Activated CD4-positive, CD25-positive, alpha-beta regulatory T cell (primary cell): ENCODE data around the gene FNDC3B.

Experiments used
- DNase-seq, 4 experiments: peaks; one replicate each; lab custom pipeline; 2025; lab: John Stamatoyannopoulos, UW

The FNDC3B gene

DNA sequence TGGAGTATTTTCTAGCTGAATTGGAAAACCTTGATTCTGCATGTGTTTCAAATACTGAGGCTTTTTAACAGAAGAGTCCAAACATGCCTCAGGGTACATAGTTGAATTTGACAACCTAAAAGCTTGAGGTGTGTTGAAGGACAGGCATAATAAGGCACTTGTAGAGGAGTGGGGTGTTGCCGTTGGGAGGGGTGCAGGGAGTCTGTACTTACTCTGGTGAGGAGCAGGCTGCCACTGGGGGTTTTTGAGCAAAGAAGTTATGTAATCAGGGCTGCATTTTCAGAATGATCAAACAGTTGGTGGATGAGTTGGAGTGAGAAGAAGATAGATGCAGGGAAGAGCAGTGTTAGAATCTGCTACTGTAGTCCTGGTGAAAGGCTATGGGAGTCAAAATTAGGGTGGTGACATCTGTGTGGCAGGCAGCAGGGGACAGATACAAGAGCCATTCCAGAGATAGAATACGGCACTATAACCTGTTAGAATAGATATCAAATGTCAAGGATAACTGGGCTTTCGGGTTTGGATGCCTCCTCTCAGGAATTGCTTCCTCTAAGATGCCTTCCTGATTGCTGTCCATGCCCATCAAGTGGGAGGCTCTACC is 247.3 kb downstream of the FNDC3B start:
- DNase-seq, result no peak

DNA sequence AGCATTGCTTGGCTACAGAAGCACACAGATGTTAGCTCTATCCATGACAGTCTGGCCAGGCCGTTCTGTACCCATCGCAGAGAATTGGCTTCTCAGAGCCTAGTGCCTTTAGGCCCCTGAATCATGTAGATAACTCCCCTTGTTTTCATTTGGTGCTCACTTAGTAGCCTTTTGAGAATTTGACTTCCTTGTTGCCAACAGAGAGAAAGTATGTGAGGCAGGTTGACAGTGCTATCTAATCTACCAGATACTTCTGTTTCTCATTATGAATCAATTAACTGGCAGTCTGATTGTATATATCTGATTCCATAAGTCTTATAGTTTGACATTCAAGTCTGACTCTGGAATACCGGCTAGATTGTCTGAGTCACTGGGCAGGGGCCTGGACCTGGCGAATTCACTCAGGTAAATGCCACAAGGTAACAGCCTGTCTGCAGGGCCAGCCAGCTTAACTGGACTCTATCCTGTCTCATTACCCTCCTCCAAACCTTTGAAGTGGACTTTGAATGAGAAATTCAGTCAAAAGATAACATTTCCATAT is 248.6 kb downstream of the FNDC3B start:
- no peak for DNase-seq

DNA sequence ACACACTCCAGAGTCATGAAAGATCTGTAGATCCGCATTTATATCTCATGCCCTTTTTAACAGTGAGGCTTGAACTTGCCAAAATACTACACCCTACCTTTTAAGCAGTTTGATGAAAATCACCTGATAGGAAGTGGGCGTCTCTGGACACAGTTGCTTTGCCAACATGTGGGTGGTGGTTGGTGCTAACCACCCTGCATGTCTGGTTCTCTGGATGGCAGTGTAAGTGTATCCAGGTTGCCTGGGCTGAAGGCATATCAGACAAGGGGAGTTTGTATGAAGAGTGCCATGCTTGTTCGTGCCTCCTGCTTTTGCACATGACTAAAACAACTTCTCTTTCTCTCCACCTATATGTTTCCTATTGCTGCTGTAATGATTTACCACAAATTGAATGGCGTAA is 249.3 kb downstream of the FNDC3B start:
- DNase-seq, result no peak

DNA sequence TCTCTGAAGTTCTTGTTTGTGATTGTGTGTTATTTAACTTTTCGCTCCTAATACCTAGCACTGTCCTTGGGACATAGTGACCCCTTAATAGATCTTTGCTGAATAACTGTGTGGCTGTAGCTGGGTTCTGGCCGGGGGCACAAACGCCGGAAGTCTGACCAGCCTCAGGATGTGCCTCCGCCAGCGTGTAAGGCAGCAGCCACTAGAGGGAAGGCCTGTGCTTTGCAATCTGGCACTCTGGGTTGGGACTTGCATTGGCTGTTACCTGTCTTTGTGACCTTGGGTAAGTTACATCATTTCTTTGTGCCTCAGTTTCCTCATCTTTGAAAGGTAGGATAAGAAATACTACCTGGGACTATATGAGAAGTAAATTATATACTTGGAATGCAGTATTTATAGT is 250.2 kb downstream of the FNDC3B start:
- DNase-seq, result no peak

DNA sequence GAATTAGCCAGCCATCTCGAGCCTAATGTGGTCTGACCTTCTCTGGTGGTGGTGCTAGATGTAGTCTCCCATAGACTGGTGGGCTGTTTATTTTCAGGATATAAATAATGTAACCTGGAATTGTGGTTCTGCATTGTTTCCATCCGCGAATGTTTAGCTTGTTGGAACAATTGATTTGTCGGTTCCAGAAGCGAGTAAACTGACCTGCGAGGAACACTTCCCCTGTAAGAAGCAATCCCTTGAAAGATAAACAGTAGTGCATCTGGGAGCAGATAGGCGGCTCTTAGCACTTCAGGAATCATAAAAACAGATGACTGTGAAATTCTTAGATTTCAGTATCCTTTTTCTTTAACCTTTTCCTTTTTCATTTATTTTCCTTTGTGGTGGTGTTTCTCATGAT is 251.1 kb downstream of the FNDC3B start:
- DNase-seq, result no peak

DNA sequence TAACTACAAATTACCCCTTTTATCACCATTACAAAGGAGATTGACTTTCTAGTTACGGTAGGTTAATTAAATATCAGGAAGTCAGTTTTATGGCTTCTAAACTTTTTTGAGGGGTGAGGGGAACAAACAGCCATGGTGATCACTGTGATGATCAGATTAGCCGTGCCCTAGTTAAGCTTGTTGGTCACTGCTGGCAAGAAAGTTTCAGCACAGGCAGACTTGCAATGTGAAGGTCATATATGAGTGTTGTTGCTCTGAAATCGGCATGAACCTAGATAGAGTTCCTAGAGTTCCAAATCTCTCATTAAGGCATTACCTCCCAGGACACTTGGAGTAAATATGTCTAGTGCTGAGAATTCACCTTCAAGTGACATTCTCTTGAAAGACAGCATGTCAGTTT is 252.3 kb downstream of the FNDC3B start:
- no peak for DNase-seq

DNA sequence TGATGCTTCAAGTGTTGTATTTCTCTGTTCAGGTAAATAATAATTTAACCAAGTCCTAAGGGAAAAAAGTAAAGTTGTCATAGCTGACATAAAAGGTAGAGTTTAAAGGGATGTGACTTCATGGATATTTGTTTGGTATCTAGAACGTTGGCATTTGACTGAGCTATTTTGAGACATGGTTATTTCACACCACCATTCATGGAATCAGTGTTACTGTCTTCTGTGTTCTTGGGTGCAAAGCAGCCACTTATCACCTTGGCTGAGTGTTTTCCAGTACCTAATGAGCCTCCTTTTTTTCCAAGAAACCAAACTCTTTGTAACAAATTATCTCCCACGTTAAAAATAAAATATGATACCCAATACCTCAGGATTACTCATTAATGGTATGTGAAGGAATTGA is 253.0 kb downstream of the FNDC3B start:
- DNase-seq, result no peak

DNA sequence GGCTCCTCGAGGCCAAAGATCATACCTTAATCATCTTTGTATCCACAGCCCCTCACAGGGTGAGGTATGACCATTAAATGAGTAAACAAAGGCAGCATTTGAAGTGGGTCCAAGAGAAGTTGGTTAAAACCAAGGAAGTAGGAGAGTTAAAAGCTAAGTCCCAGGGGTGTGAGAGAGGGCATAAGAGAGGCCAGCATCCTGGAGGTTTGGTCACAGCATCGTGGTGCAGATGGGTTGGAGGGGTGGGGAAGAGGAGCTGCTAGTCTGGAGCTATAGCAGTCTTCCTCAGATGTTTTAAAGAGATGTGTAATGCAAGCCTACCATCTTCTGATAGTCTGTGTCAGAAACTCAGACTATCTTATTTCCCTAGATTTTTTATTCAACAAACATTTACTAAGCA is 253.7 kb downstream of the FNDC3B start:
- DNase-seq, result no peak

DNA sequence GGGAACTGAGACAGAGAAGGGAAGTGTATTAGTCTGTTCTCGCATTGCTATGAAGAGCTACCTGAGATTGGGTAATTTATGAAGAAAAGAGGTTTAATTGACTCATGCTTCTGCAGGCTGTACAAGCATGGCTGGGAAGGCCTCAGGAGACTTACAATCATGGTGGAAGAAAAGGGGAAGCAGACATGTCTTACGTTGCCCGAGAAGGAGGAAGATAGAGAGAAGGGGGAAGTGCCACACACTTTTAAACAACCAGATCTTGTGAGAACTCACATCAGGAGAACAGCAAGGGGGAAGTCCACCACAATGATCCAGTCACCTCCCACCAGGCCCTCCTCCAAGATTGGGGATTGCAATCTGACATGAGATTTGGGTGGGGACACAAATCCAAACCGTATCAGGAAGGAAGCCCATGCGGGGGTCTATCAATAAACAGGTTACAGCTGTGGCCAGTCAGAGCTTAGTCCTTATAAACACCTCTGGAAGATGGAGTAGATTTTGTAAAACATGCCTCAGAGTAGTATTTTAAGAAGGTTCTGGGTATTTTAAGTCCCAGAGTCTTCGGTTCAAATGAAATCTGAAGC is 254.9 kb downstream of the FNDC3B start:
- no peak for DNase-seq

DNA sequence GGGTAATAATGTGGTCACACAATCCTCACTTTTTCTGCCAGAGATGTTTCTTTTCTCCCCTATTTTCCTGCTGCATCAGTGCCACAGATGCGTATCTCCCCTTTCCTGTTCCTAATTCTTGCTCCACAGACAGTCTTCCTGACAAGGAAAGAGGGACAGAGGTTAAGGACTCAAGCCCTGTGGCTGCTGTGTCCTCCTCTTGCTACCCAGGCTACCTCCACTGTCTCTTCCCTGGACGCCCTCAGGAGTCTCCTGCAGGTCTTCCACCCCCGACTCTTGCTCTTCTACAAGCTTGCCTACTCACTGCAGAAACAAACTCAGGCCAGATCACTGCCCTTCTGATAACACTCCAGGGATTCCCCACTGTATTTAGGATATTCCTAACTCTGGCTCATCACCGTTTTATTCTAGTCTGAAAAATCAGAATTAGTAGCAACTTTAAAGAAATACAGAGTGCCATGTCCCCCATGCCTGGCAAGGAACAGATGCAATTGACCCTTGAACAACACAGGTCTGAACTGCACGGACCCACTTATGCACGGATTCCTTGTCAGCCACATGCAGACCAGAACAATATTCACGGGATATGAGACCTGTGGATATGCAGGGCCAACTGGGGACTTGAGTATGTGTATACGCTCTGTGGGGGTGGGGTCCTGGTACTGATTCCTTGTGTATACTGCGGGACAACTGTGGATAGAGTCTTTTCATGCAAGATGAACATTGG is 257.0 kb downstream of the FNDC3B start:
- DNase-seq, result no peak

DNA sequence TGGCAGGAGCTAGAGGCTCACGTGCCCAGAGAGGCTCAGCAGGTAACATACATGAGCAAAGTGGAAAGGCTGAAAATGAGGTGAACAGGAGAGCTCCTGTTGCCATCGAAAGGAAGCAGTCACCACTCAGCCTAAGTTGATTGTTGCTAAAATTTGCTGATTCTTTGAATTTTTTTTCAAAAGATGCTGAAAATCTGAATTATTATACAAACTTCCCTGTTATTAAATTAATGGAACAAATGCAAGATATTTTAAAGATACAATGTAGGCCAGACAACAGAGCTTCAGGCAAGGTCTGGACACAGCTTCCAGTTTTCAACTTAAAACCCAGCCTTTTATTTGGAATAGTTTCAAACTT is 257.6 kb downstream of the FNDC3B start:
- DNase-seq, result no peak

DNA sequence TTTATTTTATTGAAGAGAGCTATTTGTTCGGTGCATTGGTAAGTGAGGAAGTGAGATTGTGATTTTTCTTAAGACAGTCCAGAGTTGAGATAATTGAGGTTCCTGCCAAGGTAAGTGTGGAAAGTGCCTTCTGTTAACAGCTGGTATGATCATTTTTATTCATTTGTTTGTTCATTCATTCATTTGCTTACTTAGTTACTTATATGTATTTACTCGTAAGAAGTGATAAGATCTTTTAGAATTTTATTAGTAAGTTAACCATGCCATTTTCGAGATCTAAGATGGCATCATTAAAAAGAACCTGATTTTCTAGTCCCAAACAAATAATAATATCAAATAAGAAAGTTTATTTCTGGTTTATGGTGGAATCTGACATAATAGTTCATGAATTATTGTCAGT is 258.9 kb downstream of the FNDC3B start:
- no peak for DNase-seq

DNA sequence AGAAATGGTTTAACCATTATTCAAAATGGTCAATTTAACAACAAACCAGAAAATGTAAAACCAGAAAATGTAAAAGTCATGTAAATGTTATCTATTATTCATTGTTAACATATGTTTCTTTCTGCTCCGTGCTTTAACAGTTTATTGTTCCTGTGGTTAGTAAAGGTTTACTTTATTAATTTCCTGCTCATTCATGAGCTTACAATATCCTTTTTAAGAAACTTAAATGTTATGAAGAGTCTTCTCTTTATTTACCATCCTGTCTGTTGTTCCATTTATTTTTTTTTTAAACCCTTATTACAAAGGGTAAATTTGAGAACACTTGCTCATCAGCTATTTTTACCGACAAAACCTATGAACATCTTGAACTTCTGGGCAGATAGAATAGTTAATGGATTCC is 260.8 kb downstream of the FNDC3B start:
- DNase-seq, result no peak

DNA sequence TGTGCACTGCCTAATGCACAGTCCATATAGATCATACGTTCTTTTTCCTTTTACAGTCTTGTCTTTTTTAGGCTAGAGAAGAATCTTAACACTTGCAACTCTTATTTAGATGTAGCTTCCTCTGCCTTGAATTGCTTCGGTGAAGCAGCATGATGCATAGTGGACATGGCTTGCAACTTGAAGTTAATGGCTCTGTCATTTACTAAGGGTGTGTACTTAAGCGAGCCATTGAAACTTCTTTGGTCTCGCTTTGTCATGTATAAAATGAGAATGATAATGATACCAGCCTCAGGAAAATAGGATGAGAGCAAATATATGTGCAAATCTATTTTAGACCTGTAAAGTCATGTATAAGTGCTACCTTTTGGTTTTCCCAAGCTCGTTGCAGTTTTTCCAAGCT is 261.5 kb downstream of the FNDC3B start:
- no peak for DNase-seq

DNA sequence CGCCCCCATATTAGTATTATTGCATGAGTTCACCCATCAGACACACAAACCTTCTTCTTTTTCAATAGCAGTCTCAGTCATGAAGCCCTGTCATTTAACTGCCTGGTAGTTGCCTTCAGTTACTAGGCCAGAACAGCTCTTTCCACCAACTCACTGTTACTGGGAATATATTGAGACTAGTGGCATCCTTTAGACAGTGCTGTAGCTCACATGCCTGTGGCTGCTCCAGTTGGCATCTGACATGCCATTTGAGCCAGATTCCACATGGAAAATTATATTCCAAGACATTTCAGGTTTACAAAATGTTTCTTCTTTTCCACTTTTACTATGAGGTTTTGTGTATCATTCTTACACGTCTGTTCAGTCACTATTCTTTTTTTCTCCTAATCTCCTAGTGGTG is 262.8 kb downstream of the FNDC3B start:
- no peak for DNase-seq

DNA sequence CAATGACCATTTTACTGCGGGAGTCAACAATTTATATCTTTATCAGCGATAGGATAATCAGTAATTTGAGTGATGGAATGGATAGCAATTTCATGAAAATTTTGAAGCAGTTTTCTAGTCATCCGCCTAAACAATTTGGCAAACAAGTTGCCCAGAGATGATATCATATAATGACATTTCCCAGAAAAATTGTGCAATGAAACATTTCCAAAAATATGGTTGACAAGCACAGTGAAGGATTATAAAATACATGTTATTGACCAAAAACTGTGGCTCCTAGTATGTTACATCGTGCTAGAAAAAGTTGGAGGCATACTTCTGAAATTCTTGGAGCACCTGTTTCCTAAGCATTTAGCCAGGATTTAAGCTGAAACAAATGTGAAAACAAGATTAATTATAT is 263.8 kb downstream of the FNDC3B start:
- DNase-seq, result no peak

DNA sequence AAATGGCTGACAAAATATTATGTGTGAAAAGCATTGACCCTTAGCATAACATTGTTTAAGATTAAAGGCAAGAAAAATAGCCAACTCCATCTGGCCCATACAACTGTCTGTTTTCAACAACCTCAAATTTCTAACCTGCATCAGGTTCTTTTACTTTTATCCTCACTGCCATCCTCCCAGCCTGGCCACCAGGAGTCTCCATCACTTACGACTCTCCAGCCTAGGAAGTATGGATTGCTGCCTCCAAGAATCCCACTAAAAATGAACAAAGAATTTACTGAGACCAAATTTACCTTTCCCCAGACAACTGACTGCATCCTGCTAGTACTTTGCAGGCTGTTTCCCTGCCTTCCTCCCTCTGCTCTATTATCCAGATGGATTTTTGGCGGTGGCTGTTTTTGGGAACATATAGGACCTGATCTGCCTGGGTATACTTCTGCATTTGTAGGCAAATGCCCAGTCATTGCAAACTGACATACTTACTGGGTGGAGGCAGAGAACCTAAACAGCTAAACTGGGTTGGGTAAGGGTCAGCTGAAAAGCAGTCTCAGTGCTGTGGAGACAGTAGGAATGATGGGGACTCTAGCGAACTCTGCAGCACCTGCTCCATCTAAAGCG is 264.7 kb downstream of the FNDC3B start:
- DNase-seq, result no peak

DNA sequence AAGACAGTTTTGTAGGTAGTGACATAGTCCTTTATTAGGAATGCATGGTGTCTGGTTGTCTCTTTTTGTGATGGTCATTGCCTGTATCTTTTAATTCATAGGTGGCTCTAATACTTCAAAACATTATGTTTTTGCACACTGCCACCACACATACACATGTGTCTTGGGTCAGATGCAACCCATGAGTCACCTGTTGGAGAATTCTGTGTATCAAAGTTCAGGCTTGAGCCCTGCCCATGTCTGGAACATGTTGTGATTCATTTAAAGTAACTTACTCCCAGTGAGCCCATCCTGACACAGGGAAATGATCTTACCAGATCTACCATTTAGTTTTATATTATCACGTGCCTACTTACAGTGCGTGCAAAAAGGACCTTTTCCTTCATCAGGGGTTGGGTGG is 266.2 kb downstream of the FNDC3B start:
- DNase-seq, result no peak

DNA sequence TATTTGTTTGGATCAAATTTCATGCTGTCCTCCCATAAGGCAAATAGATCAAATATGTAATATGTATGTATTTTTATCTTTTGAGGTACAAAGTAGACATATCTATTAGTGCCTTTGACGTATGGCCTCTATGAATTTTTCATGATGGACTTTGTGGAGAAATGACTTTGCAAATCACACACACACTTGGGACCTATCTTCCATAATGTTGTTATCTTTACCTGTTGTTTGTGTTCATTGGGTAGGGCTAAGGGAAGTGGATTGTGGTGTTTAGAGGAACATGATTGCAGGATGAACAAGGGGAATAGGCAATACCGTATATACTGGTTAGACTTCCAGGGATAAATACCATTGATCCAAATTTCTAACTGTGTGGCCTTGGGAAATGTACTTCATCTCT is 266.6 kb downstream of the FNDC3B start:
- DNase-seq, result no peak

DNA sequence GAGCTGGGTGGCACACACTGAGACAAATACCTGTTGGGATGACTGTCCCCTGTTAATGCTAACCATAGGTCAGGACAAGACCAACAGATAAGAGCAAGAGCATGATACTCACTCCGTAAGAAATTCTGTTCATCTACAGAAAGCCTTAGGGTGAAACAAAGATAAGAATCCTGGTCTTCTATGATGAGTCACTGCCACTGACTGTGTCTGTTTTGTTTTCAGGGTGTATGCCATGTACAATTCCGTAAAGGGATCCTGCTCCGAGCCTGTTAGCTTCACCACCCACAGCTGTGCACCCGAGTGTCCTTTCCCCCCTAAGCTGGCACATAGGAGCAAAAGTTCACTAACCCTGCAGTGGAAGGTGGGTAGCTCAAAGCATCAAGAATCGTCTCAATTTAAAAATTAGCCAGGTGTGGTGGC is 267.8 kb downstream of the FNDC3B start:
- no peak for DNase-seq

DNA sequence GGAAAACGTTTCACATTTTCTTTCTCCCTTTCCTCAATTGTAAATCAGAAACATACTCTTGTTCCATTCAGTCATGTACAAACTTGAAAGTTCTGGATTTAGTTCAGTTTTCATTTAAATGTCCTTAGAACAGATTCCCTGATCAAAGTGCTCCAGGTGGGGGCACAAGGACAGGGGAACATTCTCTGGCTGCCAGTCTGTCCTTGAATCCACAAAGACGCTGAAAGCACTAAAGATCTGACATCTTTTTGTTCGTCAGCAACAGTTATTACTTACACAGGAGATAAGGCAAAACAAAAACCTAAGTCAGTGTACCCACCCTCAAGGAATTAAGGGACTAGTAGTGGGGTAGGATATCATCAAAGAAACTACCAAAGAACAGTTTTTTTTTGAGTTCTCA is 269.7 kb downstream of the FNDC3B start:
- no peak for DNase-seq

DNA sequence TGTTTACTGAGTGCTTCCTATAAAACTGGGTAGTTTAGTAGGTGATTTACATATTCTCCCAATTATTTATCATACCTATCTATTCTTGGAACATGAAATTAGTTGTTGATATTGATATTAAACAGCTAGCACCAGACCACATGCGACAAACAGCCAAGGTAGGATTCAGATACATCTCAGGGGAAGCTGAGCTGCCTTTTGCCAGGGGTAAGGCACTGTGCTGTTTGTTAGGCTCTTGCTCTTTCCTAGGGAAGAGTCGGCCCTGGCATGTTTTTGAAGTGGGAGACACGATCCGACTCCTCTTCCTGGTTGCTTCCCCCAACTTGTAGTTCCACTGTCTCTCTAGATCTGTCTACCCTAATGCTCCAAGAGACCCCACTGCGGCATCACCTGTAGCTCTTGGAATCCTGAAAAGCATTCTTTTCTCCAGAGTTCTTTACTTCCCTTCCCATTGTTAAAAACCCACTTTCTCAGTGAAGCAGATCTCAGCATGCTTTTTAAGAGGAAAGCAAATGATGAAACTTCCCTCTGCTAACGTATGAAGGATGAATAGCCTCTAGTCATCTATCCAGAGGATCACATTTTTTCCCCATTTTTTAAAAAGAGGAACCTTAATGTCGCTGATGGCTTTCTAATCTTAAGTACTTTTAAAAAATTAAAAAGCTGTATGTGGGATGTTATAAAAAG is 270.5 kb downstream of the FNDC3B start:
- DNase-seq, result no peak

DNA sequence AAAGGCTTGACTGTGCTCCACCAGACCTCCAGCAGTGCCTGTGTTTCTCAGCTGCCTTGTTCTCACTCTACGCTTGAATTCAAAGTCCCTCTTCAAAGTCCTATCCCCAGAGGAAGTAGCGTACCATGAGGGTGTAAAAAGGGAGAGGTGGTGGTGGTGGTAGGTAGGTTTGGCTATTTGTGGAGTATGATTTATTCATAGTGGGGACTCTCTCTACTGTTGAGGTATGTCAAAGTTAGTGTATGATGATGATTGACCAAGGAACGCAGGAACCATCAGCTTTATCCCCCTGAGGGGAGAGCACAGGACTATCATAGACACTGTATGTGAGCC is 271.0 kb downstream of the FNDC3B start:
- no peak for DNase-seq
